GM18505 (cell line): ENCODE results near the gene HIP1.
A peak's percentile ranks its signal among the peaks of the same experiment; 100 is the strongest.

Experiments
- ATAC-seq: cut with Tn5 transposase; IDR thresholded peaks from one replicate; pipeline ENCODE4 v1.9.1; 2021; ENCODE audit not compliant: unreplicated experiment
- POLR2A ChIP-seq: IDR thresholded peaks from 4 replicates; pipeline ENCODE4 v1.6.1; 2011; ENCODE audit warnings: borderline replicate concordance; ENCODE audit not compliant: insufficient read depth, insufficient read length; ENCODE audit errors: extremely low read depth

HIP1 gene

DNA sequence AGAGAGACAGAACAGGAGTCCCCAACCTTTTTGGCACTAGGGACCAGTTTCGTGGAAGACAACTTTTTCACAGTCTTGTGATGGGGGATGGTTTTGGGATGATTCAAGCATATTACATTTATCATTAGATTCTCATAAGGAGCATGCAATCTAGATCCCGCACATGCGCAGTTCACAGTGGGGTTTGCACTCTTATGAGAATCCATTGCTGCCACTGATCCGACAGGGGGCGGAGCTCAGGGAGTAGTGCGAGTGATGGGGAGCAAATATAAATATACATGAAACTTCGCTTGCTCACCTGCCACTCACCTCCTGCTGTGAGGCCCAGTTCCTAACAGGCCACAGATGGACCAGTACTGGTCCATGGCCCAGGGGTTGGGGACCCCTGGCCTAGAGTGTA, 19.1 kb upstream of the HIP1 start:
- ATAC-seq = no peak
- TF ChIP-seq POLR2A = no peak

DNA sequence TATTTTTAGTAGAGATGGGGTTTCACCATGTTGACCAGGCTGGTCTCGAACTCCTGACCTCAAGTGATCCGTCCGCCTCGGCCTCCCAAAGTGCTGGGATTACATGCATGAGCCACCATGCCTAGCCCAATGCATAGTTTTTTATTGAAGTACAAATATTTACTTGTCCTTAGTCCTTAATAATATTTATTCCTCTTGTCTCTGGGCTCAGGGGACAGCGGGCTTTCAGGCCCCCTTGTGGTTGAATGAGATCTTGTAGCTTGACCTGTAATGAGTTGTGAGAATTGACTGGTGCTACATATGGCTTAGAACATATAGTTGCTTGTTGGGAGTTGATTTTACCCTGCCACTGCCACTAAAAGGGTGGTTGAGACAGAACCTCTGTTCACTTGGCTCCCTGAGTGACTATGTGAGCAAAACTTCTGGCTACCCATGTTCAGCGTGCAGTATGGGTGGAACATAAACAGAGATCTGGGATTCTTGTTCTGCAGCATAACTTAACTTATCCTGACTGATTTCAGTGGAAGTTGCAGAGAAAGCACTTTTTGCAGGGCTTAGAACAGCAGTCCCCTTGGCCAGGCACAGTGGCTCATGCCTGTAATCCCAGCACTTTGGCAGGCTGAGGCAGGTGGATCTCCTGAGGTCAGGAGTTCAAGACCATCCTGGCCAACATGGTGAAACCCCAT, 18.4 kb upstream of the HIP1 start:
- TF ChIP-seq POLR2A = no peak
- no peak for ATAC-seq

DNA sequence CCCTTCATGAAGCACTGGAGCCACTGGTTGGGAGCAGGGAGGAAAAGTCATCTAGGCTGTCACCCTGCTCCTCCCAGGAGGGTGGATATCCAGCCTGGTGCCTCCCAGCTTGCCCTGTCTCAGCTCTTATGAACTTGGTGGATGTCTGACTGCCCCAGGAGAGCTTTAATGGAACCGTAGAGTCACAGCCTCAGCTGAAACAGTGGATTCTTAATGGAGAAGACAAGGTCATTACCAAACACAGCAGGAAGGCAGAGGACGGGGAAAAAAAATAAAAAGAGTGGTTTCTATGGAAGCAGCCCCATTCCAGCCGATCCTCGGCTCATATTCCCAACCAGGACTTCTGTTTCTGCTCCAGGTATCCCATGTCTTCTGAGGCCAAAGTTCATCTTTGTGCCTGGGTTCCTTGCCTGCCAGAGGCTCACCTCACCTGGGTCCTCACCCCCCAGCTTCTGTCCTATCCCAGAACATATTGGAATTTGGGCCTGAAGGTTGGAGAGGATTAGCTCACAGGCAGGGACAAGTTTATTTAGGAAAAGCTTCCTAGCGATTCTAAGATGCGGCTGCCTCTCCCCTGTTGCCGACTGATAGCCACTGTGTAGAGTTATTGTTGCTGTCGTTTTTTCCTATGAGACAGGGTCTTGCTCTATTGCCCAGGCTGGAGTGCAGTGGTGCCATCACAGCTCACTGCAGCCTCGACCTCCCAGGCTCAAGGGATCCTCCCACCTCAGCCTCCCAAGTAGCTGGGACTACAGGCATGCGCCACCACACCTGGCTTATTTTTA, 17.7 kb upstream of the HIP1 start:
- ATAC-seq = no peak
- TF ChIP-seq POLR2A = no peak

DNA sequence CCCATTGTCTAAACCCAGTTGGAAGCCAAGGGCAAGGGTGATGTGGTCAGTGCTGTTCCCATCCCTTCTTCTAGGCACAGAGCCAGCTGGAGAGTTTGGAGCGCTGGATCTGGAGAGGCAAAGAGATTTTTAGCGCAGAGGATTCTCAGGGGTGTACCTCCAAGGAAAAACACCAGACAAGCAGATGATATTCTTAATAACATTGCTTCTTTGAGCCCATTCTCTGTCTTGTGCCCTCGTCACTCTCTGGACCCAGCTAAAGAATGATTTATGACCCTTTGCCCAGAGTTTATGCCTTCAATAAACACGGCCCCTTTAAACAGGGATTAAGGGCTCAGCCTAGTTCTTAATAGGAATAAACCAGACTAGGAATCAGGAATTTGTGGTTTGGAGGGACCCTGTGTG, 4.7 kb upstream of the HIP1 start:
- ATAC-seq = no peak
- TF ChIP-seq POLR2A = no peak

DNA sequence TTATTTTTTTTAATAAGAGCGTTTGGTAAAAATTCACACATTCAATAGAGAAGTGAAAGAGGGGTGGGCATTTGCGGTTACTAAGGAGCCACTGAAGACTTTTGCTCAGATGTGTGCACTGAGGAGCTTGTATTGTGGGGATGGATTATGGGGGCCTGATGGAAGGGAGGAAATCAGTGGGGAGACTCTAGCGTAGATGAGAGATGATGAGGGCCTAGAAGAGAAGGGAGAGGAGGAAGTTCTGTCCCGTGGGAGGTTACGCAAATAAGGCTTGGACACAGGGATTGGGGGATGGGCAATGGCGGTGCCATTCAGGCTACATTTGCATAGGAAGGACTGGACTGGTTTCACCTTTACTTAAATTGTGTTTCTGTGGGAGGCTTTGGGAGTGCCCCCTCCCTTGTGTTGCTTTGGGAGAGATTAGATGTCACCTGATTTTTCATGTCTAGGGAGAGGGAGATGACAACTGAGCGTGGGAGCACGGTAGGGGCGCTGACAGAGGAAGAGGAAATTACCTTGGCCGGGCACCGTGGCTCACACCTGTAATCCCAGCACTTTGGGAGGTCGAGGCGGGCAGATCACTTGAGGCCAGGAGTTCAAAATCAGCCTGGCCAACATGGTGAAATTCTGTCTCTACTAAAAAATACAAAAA, 2.2 kb upstream of the HIP1 start:
- no peak for ATAC-seq
- no peak for TF ChIP-seq POLR2A

DNA sequence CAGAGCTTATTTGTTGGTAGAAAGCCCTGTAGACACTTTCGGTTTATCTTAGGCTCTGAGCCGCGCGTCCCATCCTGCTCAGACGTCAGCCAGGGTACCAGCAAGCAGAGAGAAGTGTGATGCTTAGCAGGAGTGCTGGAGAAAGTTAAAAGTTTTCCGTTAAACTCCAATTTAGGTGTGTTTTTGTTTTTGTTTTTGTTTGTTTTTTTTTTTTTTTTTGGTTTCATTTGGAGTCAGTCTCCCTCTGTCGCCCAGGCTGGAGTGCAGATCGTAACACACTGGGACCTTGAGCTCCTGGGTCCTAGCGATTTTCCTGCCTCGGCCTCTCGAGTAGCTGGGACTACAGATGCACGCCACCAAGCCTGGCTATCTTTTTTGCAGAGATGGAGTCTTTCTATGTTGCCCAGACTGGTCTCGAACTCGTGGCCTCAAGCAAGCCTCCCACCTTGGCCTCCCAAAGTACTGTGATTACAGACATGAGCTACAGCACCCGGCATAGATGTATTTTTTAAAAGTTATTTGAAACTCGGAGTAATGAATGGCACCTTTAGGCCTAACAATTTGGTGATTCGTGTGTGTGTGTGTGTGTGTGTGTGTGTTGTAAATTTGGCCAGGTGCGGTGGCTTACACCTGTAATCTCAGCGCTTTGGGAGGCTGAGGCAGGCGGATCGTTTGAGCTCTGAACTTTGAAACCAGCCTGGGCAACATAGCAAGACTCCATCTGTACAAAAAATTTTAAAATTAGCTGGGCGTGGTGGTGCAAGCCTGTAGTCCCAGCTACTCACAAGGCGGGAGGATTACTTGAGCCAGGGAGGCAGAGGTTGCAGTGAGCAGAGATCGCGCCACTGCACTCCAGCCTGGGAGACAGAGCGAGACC, 1.3 kb upstream of the HIP1 start:
- no peak for TF ChIP-seq POLR2A

DNA sequence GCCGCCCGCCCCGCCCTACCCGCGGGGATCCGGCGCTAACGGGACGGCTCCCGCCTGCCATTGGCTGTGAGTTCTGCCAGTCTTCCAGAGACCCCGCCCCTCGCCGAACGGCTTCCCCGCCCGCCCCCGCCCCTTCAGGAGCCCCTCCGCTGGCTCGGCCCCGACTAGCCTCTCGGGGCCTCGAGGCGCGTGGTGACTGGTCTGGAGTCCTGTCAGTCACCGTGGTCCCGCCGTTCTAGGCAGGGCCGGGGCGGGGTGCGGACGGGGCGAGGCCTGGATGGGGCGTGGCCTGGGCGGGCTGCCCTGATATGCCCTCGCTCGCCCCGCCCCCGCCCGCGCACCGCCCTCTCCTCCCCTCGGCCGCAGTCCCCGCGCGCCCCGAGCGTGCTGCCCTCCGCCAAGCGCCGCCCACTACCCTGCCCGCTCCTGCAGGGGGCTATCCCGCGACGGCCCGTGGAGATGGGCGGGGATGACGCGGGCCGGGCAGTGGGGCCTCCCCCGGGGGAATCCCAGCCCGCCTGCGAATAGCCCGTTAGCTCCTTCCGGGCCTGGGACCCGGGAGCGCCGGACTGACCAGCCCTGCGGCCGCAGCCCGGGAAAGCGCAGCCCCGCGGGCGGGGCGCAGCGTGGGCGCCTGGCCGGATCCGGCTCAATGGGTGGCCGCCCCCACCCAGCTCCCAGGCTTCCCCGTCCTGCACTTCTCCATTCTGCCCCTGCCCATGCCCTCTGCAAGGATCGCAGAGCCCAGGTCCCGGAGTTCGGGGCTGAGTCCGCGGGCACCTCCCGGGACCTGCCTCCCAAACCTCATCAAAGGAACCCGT, 444 bp upstream of the HIP1 start:
- peak; percentile 54 for TF ChIP-seq POLR2A
- ATAC-seq = peak; percentile 91

More for the DNA sequence above, 1.3 kb upstream of the HIP1 start:
- peak; percentile 20 for ATAC-seq

DNA sequence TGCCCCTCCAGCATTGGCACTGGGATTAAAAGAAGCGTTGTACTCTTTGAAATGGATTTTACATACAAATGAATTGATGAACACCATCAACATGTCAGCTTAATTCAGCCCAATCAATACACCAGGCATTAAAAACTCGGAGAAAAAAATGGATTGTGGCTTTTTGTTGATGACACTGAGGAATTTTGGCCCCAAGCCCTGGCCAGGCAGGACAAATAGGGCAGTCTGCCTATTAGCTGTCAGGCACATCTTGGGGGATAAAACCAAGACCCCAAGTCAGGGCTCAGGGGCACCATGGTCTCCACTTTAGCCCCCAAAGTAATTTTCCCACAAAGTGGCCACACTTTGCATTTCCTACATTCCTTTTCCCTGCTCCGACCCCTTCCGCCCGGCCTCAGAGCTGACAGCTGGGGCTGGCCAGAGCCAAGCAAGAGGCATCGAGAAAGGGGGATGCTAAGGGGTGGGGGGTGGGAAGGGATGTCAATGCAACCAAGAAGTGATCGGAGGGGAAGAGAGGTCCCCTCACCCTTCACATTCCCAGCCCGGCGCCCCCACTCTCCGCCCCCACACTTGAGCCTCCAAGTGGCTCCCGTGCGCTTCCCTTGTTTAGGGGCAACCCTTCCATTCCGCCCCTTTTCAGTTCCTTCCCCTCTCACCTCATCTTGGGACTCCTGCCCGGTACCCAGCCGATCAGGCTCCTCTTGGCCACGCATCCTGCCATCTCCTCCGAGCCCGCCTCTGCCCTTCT, 711 bp downstream of the HIP1 start:
- ATAC-seq = no peak
- TF ChIP-seq POLR2A = no peak

DNA sequence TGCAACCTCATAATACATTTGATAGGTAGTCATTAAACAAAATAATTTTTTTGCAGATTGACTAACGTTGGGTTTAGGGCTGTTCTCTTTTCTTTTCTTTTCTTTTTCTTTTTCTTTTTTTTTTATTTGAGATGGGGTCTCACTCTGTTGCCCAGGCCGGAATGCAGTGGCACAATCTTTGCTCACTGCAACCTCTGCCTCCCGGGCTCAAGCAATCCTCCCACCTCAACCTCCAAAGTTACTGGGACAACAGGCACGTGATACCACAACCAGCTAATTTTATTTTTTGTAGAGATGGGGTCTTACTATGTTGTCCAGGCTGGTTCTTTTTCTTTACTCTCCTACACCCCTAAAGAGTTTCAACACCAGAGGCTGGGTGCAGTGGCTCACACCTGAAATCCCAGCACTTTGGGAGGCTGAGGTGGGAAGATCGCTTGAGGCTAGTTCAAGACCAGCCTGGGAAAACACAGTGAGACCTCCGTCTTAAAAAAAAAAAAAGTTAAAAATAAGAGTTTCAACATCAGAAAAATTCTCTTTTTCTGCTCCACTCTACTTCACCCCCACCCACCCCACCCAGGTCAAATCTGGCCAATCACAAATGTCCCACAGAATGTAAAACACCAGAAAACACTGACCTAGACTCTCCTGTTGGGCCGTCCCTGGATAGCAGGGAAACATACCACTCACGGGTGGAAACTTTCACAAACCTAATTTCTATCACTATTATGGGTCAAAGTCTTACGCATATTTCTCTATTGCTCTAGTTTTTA, 3.0 kb downstream of the HIP1 start:
- no peak for ATAC-seq
- no peak for TF ChIP-seq POLR2A

DNA sequence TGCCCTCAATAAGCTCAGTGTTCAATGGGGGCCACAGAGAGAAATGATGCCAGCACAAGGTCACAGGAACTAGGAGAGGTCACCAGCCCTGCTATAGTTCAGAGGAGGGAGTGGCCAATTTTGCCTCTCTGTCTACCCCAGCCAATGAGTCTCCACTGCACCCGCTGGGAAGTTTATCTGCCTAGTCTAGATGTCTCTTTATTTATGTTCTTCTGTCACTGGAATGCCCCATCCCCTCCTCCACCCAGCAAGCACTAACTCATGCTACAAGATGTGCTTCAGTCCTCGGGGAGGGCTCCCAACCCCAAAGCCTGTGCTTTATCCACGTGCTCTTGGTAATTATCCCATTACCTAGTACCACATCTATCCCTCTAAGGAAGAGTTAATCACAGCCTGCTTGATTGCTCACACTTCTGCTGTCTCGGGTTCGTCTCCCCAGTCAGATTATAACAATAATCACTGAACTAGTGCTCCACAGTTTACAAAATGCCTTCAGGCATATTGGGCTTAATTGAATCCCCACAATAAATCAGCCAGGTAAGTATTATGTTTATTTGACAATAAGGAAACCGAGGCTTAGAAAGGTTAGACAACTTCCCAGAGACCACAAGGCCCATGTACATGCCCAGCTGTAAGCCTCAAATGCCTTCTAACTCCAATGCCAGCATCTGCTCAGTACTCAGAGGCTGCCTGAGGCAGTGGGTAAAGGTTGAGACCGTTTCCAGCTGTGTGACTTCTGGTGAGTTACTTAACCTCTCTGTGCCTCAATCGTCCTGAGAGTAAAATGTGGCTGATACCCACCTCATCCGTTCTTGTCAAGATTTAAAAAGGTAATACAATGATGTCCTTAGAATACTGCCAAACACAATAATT, 3.9 kb downstream of the HIP1 start:
- no peak for TF ChIP-seq POLR2A
- ATAC-seq = no peak
